Right atrium auricular region (tissue), 2 donors: ENCODE results near the gene NME1. TPM values are rescaled to one million over a fixed set of nuclear protein-coding genes. Genes with fewer than 3 reads are reported as not detected.

ENCODE experiments used
- DNase-seq: peaks from one replicate; pipeline ENCODE4 v3.0.0-alpha.2; 2019; ENCODE audit warnings: low spot score
- H3K27ac ChIP-seq, 2 donors: fragments of 200-600 bp; sonication (generic); 1 replicate in 1 of 2; 2 replicates in 1 of 2; pipeline ENCODE4 v1.5.1; 2016 to 2019
- H3K27me3 ChIP-seq, 2 donors: fragments of 200-600 bp; sonication (generic); one replicate each; pipeline versions ENCODE4 v1.5.1 to v1.6.0; 2017 to 2019
- H3K36me3 ChIP-seq: fragments of 200-600 bp; sonication (generic); one replicate; pipeline ENCODE4 v1.5.1; 2016
- H3K4me1 ChIP-seq, 2 donors: fragments of 200-600 bp; sonication (generic); one replicate each; pipeline versions ENCODE4 v1.5.1 to v1.6.0; 2017 to 2019
- H3K4me3 ChIP-seq, 2 donors: fragments of 200-600 bp; sonication (generic); 1 replicate in 1 of 2; 2 replicates in 1 of 2; pipeline ENCODE4 v1.5.1; 2017 to 2019; ENCODE audit warnings: mild to moderate bottlenecking in 1 of 2, moderate library complexity in 1 of 2
- H3K9me3 ChIP-seq, 2 donors: fragments of 200-600 bp; sonication (generic); one replicate each; pipeline ENCODE4 v1.5.1; 2019
- total RNA-seq, 2 donors: library from RNA; depleted of rRNA; stranded (reverse); fragments of >200 nt; gene quantifications; one replicate each; pipeline ENCODE4 v1.1.0, GENCODE V29; 2016
- TF ChIP-seq, protein P1 (sequence below), 2 donors: fragments of 200-600 bp; sonication (generic); IDR thresholded peaks; one replicate each; pipeline ENCODE4 v1.5.1; 2019; ENCODE audit warnings: antibody characterized with exemption in 2 of 2

Gene NME1
- total RNA-seq, 2 donors from 2014 or later: 12.4 to 22.9 TPM

DNA sequence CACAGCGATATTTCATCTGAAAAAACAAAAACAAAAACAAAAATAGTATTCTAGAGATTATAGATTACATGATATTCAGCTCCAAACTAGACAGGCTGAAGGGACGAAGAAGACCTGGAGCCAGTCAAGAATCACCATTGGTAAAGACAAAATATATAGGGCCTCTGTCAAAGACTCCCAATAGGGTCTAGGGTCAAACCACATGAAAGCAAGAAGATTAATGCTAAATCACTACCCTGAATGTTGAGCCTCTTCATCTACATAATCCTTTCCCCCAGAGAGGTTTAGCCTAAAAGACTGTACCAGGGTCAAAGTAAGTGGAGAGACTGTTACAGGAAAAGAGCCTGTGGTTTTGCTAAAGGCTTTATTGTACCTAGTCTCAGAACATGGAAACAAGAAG lies 10.8 kb upstream of the NME1 start:
- Histone ChIP-seq H3K36me3 (no peaks in the 10 kb centered on the region), H3K4me1 (no peaks in the 10 kb centered on the region), H3K9me3 (no peaks in the 10 kb centered on the region), H3K4me3 (no peak overlapping the region), H3K27ac (no peak overlapping the region), H3K27me3 (no peaks in the 10 kb centered on the region)
- TF ChIP-seq, protein P1, sequence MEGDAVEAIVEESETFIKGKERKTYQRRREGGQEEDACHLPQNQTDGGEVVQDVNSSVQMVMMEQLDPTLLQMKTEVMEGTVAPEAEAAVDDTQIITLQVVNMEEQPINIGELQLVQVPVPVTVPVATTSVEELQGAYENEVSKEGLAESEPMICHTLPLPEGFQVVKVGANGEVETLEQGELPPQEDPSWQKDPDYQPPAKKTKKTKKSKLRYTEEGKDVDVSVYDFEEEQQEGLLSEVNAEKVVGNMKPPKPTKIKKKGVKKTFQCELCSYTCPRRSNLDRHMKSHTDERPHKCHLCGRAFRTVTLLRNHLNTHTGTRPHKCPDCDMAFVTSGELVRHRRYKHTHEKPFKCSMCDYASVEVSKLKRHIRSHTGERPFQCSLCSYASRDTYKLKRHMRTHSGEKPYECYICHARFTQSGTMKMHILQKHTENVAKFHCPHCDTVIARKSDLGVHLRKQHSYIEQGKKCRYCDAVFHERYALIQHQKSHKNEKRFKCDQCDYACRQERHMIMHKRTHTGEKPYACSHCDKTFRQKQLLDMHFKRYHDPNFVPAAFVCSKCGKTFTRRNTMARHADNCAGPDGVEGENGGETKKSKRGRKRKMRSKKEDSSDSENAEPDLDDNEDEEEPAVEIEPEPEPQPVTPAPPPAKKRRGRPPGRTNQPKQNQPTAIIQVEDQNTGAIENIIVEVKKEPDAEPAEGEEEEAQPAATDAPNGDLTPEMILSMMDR (IDR thresholded peaks at IDR 0.05): no peak
- DNase-seq: no peak

DNA sequence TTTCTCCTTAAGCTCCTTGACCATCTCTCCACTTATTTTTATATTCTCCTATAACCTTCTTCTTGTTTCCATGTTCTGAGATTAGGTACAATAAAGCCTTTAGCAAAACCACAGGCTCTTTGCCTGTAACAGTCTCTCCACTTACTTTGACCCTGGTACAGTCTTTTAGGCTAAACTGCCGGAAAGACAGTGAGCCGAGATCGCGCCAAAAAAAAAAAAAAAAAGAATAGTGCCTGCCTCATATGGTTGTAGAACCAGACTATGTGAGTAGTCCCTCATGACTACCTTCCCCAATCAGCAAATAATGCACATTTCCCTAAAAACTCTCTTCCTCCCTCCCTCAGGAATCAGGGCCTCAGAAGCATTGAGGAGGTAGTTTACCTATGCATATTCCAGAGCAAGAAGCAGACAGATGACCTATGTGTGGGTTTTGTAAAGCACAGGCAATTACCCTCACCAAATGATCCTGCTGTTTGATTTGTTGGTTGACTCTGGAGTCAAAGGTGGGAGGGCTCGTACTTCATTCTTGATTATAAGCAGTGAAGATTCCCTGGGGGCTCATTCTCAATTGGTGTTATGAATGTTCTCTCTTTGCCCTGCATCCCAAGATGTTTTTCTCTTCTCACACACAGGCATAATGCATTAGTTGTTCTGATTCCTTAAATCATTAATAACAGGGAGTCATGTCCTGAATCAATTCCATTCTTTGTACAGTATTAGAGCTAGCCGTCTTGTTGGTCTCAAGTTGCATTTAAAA lies 8.9 kb upstream of the NME1 start:
- Histone ChIP-seq H3K27me3 (no peaks in the 10 kb centered on the region), H3K9me3 (no peaks in the 10 kb centered on the region), H3K36me3 (no peaks in the 10 kb centered on the region), H3K27ac (no peak overlapping the region), H3K4me3 (no peak overlapping the region), H3K4me1 (no peaks in the 10 kb centered on the region)
- DNase-seq: no peak
- TF ChIP-seq, protein P1 (IDR thresholded peaks at IDR 0.05): no peak

DNA sequence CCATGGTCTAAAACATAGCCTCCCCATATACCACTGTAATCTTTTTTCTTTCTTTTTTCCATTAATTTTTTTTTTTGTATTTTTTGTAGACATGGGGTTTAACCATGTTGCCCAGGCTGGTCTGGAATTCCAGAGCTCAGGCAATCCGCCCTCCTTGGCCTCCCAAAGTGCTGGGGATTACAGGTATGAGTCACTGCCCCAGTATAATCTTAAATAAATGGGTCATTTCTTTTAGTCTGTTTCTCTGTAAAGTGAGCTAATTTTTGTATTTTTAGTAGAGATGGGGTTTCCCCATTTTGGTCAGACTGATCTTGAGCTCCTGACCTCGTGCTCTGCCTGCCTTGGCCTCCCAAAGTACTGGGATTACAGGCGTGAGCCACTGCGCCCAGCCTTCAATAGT lies 5.7 kb upstream of the NME1 start:
- no peak overlapping the region for H3K4me3 ChIP-seq

DNA sequence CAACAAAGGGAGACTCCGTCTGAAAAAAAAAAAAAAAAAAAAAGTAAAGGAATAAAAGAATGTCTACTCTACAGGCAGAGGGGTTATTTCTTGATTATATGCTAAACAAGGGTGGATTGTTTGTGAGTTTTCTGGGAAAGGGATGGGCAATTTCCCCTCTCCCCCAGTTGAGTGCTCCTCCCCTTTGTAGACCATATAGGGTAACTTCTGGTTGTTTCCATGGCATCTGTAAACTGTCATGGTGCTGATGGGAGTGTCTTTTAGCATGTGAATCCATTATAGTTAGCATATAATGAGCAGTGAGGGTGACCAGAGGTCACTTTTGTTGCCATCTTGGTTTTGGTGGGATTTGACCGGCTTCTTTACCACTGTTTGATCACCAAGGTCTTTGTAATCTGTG lies 4.2 kb upstream of the NME1 start:
- TF ChIP-seq, protein P1 (IDR thresholded peaks at IDR 0.05): no peak
- H3K27me3 ChIP-seq: no peaks in the 10 kb centered on the region
- H3K9me3 ChIP-seq: no peaks in the 10 kb centered on the region
- peaks cover 0 to 8% of the 10 kb centered on the region in 2 donors for H3K4me1 ChIP-seq
- no peak for DNase-seq
- H3K27ac ChIP-seq: no peak overlapping the region
- H3K4me3 ChIP-seq: no peak overlapping the region
- no peaks in the 10 kb centered on the region for H3K36me3 ChIP-seq

More for the DNA sequence above, 5.7 kb upstream of the NME1 start:
- H3K27ac ChIP-seq: no peak overlapping the region
- TF ChIP-seq, protein P1 (IDR thresholded peaks at IDR 0.05): no peak
- DNase-seq: no peak
- H3K36me3 ChIP-seq: no peaks in the 10 kb centered on the region
- H3K27me3 ChIP-seq: no peaks in the 10 kb centered on the region
- H3K9me3 ChIP-seq: no peaks in the 10 kb centered on the region
- peaks cover 0 to 2% of the 10 kb centered on the region in 2 donors for H3K4me1 ChIP-seq

DNA sequence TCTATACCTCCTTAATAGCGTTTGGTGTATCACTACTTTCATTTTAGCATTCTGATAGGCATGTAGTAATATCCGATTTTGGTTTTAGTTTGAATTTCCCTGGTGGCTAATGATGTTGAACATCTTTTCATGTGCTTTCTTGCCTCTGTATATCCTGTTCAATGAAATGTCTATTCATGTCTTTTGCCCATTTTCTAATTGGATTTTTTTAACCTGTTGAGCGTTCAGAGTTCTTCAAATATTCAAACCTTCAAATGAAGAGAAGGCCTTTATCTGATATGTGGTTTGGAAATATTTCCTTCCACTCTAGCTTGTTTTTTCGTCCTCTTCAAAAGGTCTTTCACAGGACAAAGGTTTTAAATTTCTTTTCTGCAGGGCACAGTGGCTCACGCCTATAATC lies 2.4 kb upstream of the NME1 start:
- TF ChIP-seq, protein P1 (IDR thresholded peaks at IDR 0.05): no peak
- Histone ChIP-seq H3K36me3 (no peaks in the 10 kb centered on the region), H3K4me3 (no peak overlapping the region), H3K4me1 (peaks cover 0 to 19% of the 10 kb centered on the region in 2 donors), H3K27me3 (no peaks in the 10 kb centered on the region), H3K27ac (no peak overlapping the region), H3K9me3 (no peaks in the 10 kb centered on the region)
- DNase-seq: no peak

DNA sequence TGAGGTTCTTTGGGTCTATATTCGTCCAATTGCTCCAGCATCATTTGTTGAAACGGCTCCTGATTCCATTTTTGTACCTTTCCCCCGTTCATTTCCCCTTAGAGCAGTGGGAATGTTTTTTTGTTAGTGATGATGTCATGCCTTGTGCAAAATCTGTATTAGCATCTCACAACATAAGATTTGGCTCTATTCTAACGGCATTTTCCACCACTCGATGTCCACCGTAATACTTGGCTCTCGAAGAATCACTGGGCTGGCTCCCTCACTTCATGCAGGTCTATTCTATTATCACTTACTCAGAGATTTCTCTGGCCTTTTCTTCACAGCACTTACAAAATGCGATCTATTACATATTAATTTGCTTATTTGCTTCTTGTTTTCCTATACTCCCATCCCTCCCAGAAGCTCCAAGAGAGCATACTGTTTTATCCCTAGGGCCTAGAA lies 571 bp upstream of the NME1 start:
- peak overlapping the region; percentile 54 to 71 for H3K4me3 ChIP-seq
- no peaks in the 10 kb centered on the region for H3K36me3 ChIP-seq

More for the DNA sequence above, 571 bp upstream of the NME1 start:
- Histone ChIP-seq H3K4me1 (peaks cover 0 to 19% of the 10 kb centered on the region in 2 donors), H3K27ac (peak overlapping the region; percentile 90 to 95), H3K27me3 (no peaks in the 10 kb centered on the region), H3K9me3 (no peaks in the 10 kb centered on the region)
- TF ChIP-seq, protein P1 (IDR thresholded peaks at IDR 0.05): no peak
- no peak for DNase-seq
